UCSD-AML1 (cell line): Measurements from ENCODE around the gene EIF2B2.

Experiments used
- DNase-seq: peaks from one replicate; lab custom pipeline; 2025; ENCODE audit not compliant: unreplicated experiment; lab: John Stamatoyannopoulos, UW

The EIF2B2 gene

DNA sequence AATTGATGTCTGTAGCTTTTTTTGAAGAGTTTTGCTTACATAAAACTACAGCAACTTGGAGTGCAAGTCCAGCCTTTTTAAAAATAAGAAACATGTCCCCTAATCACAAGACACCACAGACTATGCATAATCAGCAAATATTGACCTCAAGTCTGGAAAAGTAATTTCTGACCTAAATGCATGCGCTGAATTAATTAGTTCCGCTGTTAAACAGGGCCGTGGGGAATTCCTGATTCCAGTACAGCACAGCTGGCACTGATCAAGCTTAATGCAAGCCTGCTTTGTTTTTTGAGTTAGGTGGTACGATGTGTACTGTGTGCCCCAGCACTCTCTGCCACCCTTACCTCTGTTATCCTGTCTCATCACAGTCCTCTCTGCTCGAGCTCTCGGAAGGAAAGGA is 39.3 kb downstream of the EIF2B2 start:
- DNase-seq: no peak

DNA sequence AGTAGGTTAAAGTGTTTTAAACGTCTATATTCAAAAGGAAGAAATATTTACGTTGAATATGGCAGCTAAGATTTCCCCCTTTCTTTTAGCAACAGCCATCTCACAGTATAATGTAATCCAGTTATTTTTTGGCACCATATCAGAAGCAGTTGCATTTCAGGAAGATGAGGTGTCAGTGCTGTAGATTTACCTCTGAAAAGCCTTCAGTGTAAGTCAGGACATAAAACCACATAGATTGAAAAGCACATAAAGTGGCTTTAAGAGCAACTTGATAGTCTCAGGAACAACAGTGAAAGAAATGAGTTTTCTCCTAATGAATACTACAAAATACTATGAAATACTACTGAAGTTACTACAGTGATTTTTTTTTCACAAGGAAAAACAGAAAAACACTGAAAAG is 41.6 kb downstream of the EIF2B2 start:
- DNase-seq: no peak

- DNase-seq: no peak
Observed at GRCh38 chr14:75044752-75045151, 42.0 kb downstream of the EIF2B2 start.

DNA sequence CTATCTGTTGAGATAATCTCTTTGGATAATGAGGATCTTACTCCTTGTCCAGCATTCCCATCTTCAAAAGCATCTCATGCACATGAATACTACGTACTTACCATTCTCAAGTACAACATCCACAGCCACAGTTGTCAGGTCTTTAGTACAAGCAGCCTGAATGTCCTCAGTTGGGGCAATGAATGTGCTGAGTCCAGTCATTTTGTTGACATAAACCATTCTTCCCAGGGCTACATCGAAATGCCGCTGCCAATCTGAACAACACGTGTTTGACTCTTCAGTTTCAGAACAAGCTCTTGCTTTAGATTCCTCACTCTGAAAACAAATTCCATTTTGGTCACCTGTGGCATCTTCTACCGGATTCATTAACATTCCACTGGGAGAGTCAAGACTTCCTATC is 43.6 kb downstream of the EIF2B2 start:
- no peak for DNase-seq

DNA sequence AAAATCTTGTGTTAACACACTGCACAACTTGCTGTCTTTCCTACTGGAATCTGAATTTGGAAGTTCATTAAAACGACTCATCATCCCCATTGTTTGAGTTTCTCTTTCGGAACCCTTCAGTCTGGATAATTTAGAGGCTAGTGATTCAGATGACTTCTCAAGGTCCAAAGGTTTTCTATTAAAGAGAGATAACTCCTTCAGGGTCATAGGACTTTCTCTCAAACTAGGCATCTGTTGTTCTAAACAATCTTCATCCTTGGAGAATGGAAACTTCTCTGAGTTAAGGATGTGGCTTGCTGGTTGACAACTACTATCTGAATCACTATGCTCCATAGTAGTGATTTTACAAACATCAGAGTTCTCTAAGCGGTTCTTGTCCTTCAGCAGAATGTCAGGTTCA is 44.2 kb downstream of the EIF2B2 start:
- no peak for DNase-seq

- DNase-seq: no peak
Observed at GRCh38 chr14:75047506-75047905, 44.8 kb downstream of the EIF2B2 start.

GRCh38 chr14:75048101-75048500 is 45.4 kb downstream of the EIF2B2 start:
- DNase-seq: no peak

DNA sequence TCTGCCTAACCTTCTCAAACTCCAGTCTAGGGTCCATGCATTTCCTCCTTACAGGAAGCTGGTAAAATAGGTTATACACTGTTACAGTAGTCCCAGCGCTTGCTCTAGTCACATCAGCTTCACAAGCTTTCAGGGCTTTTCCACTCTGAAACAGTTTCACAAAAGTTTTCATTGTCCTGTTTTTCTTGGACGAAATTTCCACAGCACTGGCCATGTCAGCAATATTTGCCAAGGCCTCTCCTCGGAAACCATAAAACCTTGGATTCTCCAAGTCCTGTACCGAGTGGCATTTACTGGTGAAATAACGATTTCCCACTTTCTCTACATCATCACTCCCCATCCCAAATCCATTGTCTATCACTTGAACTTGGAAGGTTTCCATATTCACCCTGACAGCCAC is 46.4 kb downstream of the EIF2B2 start:
- no peak for DNase-seq

DNA sequence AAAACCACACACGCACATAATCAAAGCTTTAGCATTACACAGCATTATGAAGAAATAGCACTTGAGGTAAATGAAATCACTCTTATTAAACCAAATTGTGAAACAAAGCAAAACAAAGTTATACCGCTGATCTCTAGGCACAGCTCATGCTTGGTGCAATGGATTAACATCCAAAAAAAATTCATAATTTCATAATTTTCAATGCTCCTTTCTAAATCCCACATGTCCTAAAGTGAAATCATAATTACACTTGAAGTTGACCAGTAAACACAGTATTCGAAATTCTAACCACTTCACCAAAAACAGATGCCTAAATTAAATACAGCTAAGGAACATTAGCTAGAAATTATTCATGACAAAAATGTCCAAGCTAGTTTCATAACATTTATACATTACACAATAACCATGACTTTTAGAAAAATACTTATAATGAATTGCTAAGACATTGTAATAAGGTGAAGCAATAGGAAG is 47.0 kb downstream of the EIF2B2 start:
- no peak for DNase-seq

DNA sequence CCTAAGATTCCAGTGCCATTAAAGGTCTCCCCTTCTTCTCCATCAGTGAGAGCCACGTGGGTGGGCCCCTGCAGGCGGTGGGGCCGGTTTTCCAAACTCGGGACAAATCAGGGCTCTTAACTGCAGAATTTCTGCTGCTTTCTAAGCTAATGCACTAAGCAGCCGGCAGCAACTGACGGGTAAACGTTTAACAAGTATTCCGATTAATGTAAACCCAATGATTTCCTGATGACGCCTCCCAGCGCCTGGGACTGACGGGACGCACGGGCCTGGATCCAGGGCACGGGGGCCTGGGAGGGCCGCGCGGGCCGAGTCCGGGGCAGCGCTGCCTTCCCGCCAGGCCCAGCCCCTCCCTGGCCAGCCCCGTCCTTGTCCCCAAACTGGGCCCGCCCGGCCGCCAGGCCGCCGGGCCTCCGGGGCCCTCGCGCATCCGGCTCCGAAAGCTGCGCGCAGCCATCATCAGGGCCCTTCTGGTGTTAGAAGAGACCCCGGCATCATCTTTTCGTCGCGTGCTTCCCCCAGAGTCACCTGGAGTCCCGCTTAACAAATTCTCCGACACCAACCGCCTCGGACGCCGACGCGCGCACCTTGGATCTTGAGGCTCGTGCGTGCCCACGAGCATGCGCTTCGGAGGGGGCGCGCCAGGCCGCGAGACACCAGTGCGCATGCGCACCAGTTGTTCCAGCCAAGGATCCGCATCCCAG is 48.3 kb downstream of the EIF2B2 start, which contains the start of gene MLH3:
Gene MLH3 (minus strand): TSS at position 616 of the 704 bp plus-strand sequence. CDS start 1,812 bp downstream, outside the sequence.
- peak; percentile 72 for DNase-seq

- no peak for DNase-seq
Observed at GRCh38 chr14:75051556-75051899, 48.8 kb downstream of the EIF2B2 start.

DNA sequence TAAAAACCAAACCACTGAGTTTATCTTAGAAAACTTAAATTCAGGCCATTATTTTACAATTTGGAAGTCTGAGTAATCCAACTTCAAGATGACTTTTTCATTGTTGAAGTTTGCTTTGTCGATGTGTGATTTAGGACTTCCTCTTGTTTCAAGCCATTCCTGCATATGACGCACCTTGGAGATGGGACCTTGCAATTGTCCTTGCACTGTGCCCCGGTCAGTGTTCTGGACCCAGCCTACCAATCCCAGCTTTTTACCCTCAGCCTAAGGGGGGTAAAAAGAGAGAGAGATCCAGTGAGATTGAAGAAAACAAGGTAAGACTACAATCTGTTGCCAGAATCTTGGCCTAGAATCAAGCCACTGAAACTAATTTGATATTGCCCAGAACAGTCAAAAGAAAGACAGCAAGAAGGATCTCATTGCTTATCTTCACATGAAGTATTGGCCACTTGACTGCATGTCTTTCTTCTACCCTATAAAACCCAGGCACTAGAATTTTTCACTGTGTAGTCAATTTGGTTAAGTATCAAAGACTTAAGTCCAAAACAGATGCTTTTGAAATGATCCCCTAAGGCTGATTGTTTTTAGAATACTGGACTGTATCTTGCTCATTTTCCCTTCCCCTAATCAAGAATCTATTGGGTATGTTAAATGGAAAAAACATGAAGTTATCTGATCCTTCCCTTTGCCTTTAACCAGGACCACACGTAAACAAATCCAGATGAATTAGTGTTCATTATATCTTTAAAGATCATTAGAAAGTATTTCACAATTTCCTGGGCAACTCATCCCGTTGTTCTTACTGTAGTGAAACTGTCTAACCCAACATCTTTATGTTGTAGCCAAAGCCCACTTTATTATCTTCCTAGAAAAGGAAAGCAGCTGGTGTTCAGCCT is 50.9 kb downstream of the EIF2B2 start:
- no peak for DNase-seq

DNA sequence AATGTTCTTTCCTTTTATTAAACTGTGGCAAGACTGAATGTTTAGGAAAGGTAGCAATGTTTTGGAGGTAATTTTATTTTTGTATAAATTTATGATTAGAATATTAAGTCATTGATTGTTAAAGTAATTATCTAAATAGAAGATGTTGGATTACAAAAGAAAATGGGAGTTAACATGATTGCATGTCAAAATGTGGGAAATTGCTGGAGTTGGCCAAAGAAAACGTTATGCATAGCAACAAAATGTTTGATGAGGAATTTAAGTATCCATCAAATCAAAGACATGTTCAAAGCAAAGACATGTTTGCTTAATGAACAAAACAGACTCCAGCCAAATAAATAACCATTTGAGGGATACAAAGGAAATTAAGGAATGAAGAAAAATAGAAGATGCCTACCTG is 51.7 kb downstream of the EIF2B2 start:
- no peak for DNase-seq

DNA sequence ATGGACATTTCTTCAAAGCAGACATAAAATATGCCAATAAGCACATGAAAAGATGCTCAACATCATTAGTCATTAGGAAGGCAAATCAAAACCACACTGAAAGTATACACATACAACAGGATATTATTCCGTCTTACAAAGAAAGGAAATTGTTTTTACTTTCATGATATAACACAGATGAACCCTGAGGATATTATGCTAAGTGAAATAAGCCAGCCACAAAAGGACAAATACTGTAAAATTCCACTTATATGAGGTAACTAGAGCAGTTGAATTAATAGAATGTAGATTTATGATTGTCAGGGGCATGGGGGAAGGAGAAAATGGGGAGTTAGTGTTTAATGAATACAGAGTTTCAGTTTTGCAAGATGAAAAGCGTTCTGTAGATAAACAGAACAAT is 56.9 kb downstream of the EIF2B2 start:
- no peak for DNase-seq

DNA sequence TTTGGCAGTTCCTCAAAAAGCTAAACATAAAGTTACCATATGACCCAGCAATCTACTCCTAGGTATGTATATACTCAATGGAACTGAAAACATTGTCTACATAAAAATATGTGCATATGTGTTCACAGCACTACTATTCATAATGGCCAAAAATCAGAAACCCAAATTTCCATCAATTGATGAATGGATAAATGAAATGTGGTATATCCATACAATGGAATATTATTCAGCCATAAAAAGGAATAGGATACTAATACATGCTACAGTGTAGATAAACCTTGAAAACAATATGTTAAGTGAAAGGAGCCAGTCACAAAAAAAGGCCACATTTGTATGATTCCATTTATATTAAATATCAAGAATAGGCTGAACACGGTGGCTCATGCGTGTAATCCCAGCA is 57.7 kb downstream of the EIF2B2 start:
- DNase-seq: no peak
